Fibroblast of pulmonary artery (primary cell): ENCODE data around the gene EPO.

ENCODE experiments used
- DNase-seq: peaks from one replicate; pipeline ENCODE4 v3.0.0-alpha.2; 2010; ENCODE audit warnings: low read depth
- H3K4me3 ChIP-seq: replicated peaks from 2 replicates; pipeline ENCODE4 v1.5.1; 2011; ENCODE audit warnings: low read depth, mild to moderate bottlenecking, control low read depth, low read length, moderate library complexity
- CTCF ChIP-seq: IDR thresholded peaks from 2 replicates; pipeline ENCODE4 v1.5.1; 2011; ENCODE audit warnings: mild to moderate bottlenecking, control low read depth, low read length, inconsistent platforms; ENCODE audit errors: missing control alignments

EPO gene

GRCh38 chr7:100679927-100680575, 40.2 kb upstream of the EPO start:
- H3K4me3 ChIP-seq, result no peak overlapping the region
- no peak for DNase-seq
- TF ChIP-seq CTCF, result no peak

- H3K4me3 ChIP-seq, result no peak overlapping the region
- TF ChIP-seq CTCF, result no peak
- no peak for DNase-seq
These were observed 39.5 kb upstream of the EPO start for GRCh38 chr7:100680576-100681271.

- DNase-seq, result no peak
- no peak overlapping the region for H3K4me3 ChIP-seq
- TF ChIP-seq CTCF, result no peak
These were observed 38.6 kb upstream of the EPO start for GRCh38 chr7:100681491-100682227.

- TF ChIP-seq CTCF, result no peak
- no peak for DNase-seq
- H3K4me3 ChIP-seq, result no peak overlapping the region
These were observed 38.0 kb upstream of the EPO start for GRCh38 chr7:100682228-100682741.

- DNase-seq, result no peak
- H3K4me3 ChIP-seq, result no peak overlapping the region
- no peak for TF ChIP-seq CTCF
These were observed 37.1 kb upstream of the EPO start for GRCh38 chr7:100682991-100683658.

GRCh38 chr7:100683659-100684533, 36.4 kb upstream of the EPO start:
- no peak overlapping the region for H3K4me3 ChIP-seq
- no peak for TF ChIP-seq CTCF
- DNase-seq, result no peak
